GM21619 (cell line): ENCODE results near the gene GABRG3.

Source experiments
- ATAC-seq: cut with Tn5 transposase; IDR thresholded peaks from one replicate; pipeline ENCODE4 v1.9.1; 2021; ENCODE audit not compliant: unreplicated experiment

GABRG3 gene

DNA sequence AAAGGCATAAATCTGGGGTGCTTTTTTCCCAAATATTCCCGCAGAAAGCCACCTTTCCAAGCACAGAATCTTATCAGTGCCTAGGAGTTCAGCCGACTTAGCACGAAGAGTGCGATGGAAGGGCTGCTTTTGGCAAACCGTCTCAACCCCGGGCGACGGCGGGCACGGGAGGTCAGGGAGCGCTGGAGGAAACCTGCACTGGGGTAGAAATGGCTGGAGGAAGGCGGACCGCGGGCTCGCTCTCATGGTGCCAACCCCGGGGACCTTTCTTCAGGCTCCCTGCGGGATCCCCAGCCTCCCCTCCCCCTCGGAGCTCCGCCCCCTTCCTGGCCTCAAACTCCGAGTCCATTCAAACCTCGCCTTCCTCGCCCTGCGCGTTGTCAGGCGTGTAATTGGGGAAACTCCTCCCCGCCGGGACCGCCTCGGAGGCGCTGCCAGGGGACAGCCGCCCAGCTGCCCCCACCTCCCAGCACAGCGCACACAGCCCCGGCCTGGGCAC, at the start of gene GABRG3:
Gene GABRG3 (plus strand): TSS at position 470 of the 499 bp plus-strand sequence.
- no peak for ATAC-seq

DNA sequence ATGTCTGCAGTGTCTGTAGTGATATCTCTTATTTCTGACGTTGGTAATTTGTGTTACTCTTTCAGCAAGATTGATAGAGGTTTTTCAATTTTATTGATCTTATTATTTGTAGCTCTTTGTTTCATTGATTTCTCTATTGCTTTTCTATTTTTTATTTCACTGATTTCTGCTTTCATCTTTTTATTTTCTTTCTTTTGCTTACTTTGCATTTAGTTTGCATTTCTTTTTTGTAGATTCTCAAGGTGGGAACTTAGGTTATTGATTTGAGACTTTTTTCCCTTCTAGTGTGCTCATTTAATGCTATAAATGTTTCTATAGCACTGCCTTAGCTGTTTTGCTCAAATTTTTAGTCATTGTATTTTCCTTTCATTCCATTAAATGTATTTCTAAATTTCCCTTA, 49.5 kb upstream of the GABRG3 start:
- ATAC-seq = no peak

DNA sequence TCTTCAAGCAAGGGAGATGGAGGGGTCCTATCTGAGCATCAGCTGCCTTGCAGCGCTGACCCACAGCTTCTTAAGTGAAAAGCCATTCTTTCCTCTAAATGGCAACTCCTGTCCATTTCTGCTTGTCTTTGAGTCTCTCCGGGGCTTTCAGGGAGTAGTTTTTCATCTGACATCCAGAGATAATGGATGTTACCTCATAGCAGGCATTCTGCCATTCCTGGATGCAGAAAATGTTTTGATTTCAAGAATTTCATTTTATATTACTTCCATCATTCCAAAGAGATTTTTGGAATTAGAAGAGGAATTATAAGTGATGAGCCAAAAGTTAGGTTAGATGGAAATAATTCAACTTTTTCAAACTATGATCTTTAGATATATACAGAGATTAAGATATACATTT, 44.9 kb upstream of the GABRG3 start:
- no peak for ATAC-seq

DNA sequence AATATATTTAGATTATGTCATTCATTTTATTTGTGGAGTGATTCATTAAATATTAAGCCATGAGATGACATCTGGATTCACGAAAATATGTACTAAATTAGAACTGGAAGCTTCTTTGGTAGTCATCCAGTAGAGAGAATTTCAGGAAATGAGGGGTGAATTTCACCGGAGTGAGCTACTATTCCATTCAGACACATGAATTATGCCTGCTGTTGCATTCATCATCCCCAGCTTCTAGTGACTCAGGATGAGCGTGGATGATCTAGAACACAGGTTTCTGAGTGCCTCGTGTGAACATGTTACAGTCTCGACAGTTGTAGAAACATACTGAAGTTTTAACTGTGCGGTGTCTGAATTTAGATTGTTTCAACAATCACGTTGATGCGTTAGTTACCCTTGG, 42.9 kb upstream of the GABRG3 start:
- ATAC-seq = no peak

DNA sequence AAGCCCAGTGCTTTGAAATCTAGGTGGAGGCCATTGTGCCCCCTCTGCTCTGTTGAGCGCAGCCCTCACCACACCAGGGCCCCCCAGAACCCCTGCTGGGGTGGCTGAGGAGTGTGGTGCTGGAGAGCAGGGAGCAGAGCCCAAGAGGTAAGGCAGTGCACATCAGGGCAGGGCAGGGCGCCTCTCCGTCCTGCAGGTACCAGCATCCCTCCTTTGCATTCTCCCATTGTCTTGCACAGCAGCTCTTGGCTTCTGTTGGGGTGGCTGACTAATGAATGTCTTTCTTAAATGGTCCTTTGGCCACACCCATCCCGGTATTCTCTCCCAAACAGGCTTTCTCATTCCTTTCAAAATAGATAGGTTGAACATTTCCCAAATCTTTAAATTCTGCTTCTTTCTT, 41.4 kb upstream of the GABRG3 start:
- ATAC-seq = no peak

DNA sequence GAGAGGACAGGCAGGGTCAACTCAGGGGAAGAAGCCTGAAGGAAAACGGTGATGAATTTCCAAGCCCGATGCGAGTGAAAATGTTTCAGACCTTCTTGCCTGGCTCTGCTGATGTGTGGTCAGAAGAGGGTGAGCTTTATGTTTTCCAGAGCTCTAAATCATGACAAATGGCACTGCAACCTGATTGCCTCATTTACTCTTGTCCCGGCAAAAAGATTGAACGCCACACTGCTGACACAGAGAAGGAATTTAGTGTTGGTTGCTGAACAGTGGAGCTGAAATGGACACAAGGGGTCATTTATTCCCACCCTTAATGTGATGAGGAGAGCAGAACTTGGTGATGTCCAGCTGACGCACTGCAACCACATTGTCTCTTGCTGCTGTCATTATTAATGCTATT, 36.1 kb upstream of the GABRG3 start:
- ATAC-seq = no peak

DNA sequence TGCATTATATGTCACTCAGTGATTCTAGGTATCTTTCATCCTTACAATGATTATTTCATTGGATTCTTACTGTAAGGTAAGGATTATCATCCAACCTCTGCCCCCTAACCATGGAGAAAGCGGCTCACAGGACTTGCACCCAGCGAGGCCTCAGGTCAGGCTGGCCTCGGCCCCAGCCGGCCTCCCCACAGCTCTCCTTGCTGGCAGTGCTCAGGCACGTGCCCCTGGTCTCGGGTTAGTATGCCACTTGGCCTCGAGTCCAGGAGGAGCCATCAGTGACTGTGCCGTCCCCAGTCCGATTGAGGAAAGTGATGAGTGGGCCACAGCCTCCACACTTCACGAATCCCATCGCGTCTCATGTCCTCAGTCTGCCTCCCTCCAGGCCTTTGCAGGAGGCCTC, 35.7 kb upstream of the GABRG3 start:
- ATAC-seq = no peak

DNA sequence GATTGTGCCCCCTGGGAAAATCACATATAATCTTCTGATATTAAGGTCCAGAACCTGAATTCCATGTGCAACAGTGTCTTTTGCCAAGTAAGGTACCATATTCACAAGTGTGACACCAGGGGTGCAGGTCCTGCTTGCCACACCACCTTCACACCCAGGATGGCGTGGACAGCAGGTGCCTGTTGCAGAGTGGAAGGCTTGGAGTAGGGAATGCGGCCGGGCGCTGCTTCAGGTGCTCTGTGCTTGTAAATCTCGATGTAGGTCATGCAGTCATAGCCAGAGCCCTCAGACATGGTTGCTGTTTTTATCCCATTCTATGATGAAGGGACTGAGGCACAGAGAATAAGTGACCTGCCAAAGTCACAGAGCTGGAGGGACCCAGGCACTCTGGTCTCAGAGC, 34.5 kb upstream of the GABRG3 start:
- no peak for ATAC-seq

DNA sequence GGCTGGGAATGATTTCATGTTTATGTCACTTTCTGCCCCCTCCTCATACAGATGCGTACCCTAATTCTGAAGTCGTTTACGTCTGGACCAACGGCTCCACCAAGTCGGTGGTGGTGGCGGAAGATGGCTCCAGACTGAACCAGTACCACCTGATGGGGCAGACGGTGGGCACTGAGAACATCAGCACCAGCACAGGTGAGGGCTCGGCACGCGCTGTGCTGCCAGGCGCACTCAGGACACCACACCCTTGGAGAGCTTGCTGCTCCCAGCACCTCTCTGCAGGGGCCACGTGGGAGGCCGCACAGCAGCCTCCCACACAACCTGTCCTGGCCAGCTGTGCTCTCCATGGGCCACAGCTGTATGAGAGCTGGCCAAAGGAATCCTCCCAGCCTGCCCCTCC, 33.8 kb upstream of the GABRG3 start:
- no peak for ATAC-seq

DNA sequence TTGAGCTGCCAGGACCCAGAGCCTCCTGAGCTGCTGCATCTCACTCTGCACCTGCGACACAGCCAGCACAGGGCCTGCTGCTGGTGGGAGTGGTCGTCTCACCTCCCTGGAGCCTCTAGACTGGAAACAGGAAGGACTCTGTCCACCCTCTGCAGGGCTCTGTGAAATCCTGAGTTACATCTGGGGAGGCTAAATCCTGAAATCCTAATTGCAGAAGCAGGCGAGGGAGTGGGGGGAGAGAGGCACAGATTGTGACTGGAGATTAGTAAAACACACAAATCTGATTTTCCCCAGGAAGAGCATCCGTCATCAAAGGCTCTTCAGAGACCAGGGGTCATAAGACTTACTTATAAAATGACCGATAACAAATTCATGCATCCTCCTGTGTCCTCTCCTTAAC, 31.6 kb upstream of the GABRG3 start:
- no peak for ATAC-seq

DNA sequence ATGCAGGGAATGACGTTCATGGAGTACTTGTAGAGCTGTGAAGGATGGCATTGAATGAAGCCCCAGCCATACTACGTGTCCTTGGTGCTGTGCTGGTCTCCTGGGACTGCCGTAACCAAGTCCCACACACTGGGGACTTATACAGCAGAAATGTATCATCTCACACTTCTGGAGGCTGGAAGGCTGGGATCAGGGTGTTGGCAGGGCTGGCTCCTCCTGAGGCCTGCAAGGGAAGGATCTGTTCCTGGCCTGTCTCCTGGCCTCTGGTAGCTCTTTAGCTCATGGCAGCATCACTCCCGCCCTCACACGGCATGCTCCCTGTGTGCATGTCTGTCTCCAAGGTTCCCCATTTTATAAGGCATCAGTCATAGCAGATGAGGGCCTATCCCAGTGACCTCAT, 29.5 kb upstream of the GABRG3 start:
- ATAC-seq = no peak

DNA sequence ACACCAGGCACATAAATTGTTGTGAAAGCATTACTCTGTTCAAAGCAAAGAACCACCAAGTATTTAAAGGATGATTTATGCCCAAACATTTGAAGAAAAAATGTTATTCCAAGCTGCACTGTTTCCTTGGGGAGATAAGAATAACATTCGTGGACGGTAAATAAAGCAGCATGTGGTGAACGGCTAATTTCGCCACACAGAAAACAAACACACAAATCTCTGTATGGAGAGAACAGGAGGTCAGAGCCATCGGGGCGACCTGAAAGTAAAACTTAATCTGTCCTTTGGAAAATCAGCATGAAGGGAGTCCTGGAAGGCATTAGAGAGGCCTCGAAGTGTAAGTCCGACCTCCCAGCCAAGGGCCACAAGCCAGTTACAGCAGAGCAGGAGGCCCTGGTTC, 27.1 kb upstream of the GABRG3 start:
- no peak for ATAC-seq

DNA sequence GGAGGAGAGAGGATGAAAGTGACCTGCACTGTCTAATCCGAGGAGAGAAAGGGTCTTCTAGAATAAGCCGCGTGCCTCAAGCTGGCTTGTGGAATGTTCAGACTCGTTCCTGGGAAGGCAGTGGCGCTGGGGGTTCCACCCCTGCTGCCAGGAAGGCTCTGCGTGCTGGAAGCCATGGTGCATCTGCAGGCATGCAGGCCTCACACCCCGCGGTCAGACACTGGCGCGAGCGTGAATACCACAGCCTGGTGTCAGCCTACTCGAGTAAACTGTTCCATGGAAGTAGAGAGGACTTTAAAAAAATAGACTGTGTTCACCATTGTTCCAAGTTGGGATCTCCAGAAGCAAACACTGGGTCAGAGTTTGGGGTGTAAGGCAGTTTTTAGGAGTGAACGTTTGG, 25.9 kb upstream of the GABRG3 start:
- no peak for ATAC-seq

DNA sequence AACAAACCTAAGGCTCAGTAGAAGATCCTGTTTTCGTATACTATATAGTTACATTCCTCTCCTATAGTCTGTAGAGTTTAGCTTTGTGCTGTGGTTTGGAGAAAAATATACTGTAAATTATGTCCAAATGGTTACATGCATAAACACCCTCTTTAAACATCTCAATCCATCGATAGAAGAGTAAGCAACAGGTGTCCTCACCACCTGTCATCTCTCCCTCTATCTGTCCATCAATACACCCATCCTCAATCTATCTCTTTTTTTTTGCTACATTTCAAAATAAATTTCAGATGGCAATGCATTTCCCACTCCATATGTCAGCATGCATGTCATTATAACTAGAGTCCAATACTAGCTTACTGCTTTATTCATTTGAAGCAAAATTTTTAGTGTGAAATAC, 21.0 kb upstream of the GABRG3 start:
- ATAC-seq = no peak

DNA sequence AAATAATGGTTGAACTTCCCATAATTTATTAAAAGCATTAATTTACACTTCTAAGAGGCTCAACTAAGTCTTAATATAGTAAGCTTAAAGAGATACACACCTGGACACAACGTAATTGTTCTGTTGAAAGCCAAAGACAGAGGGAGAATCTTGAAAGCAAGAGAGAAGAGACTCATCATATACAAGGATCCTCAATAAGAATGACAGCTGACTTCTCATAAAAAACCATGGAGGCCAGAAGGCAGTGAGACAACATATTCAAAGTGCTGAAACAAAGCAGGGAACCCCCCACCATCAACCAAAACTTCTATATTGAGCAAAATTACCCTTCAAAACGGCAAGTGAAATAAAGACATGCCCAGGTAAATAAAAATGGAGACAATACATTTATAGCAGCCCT, 16.6 kb upstream of the GABRG3 start:
- no peak for ATAC-seq

DNA sequence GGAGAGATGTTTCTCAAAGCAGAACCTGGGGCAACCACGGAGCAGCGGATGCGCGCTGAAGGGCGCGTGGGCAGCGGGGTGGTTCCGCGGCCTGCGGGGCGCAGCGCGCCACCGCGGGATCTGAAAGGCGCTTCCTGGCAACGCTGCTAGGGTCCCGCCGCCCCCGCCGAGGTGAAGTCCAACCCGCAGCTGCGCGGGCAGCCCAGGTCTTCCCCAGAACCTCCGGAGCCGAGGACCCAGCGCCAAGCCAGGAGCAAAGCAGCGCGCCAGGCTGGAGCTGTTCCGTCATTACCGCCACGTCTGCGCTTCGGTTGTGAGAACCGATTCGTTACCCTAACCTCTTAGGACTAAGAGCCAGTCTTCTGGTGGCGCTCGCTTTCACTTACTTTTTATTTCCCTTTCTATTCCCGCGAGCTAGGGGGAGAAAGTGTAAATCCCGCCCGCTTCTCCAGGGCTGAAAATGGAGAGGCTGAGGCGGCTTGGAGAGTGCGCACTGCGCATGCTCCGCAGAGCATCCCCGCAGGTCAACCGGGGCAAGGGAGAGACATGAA, 3.2 kb upstream of the GABRG3 start:
- ATAC-seq = no peak

DNA sequence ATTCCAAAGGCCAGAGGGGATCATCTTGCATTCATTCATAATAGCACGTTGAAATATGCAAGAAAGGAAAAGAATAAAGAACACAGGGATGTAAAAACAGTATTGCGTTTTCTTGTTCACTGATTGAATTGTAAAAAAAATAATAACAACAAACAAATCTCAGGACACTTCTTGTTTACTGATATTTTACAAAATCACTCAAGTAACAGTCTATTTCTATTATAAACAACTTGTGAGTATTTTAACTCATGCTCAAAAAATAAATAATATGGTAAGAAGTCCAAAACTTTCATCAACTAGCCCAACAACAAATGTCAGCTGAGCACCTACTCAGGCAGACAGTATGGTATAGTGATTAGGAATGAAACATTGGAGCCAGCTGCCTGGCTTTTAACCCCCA, 2.2 kb upstream of the GABRG3 start:
- no peak for ATAC-seq

DNA sequence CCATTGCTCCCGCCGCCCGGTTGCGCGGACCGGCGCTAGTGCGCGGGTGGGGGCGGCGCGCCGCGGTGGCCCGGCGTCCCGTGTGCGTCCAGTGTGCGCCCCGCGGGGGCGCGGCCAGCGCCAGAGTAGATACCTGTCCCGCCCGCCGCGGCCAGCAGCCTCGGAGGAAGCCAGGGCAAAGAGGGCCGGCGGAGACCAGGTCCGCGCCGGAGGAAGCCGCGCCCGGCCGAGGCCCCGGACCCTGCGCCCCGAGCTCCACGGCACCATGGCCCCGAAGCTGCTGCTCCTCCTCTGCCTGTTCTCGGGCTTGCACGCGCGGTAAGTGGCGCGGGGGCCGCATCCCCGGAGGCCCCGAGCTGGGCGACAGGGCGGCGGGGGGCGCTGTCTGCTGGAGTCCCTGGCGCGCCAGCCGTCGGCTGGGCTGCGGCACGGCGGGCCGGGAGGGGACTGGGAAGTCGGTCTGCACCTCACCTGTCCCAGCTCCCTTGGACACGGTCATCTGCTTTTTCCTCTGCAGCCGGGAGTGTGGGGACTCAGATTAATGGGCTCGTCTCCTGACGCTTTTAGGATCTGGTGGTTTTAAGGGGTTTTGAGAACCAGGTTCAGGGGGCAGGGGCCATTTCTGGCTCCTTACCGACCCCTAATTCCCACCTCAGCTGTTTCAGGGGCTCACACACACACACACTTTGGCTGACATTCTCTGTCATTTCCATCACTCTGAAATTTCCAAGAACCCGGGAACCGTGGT, 464 bp downstream of the GABRG3 start:
- no peak for ATAC-seq

DNA sequence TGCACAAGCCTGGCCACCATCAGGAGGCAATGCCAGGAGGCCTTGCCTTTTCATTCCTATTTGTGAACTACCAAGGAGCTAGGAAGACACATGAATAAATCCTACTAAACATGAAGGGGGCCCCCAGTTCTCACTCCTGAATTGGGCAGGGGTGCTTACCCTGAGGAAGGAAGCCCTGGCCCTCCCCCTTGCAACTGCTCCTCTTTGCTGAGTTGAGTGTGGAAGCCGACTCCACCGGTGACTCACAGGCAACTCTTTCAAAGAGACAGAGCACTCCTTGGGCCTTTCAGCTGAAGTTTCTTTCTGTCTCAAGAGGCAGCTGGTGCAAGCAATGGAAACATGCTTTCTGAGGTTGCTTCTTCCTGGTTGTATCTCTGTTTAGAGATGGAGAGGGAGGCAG, 1.7 kb downstream of the GABRG3 start:
- no peak for ATAC-seq

DNA sequence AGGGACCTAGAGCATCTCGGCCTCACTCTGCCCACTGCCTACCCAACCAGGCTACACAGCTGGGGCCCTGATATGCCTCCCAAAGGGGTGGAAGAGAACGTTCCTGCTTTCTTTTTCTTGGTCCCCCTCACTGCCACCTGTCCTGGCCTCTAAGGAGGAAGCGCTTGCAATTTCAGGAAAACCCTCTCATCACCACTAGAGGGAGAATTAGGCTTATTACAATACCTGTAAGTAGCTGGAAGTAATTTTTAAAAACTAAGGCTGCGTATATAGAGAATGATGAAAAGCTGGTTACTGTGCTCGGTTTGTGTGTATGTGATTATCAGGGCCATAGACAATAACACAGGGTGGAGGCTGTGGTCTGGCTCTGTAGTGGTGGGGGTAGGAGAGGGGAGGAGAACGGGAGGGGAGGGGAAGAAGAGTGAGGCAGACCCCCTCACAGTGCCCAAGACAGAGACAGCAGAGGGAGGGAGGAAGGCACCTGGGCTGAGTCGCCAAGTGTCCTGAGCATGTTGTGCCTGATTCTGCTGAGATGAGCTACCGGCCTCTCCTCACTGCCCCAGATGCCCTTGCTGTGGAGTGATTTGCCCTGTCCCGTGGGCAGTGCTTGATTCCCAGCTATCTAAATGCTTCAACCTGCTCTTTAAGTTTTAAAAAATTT, 3.3 kb downstream of the GABRG3 start:
- no peak for ATAC-seq

DNA sequence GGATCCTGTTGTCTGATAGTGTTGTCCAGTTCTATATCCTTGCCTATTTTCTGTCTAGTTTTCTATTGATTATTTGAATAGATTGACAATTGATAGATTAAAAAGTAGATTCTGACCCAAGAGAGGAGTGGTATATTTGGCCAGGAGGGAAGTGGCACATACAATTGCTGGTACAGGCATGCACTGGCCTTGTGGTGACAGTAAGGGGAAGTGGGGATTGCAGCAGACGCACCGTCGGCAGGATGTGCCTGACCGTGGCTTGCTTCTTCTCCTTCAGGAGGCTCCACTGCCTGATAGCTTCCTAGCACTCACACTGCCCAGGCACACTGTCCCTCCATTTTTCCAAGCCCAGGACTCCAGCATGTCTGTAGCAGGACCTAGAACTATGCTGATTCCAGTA, 10.5 kb downstream of the GABRG3 start:
- ATAC-seq = no peak

DNA sequence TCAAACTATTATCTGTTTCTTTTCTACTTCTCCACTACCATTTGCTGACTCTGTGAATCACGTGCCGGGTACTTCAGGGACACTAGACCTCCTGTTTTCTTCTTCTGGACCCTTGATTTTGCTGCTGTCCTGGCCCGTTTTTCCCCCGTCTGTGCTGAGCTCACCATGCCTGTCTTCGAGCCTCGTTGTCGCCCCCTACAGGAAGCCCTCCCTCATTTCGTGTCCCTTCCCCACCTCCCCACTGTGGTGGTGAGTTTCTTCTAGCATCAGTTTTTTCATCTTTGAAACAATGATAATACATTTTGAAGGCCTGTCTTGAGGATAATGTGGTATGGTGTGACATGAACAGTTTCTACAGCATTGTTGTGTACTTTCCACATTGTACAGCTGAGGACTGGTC, 12.8 kb downstream of the GABRG3 start:
- ATAC-seq = no peak
